ENCODE results near the gene ERBB4. TPM values are rescaled to one million over a fixed set of nuclear protein-coding genes. Genes with fewer than 3 reads are reported as not detected.

ERBB4 gene
- total RNA-seq, 1 experiment from 2014 or later = 40.6 TPM

GRCh38 chr2:212381428-212382102 lies 157.0 kb downstream of the ERBB4 start:
- Histone ChIP-seq H3K36me3 (ENCODE audit: insufficient read depth, low read length, poor library complexity, severe bottlenecking) (no peaks in the 10 kb centered on the region), H3K4me1 (ENCODE audit: insufficient read depth, low read length, poor library complexity, severe bottlenecking) (peaks cover 29% of the 10 kb centered on the region), H3K9me3 (ENCODE audit: low read depth, low read length, poor library complexity, severe bottlenecking) (no peaks in the 10 kb centered on the region), H3K4me3 (ENCODE audit: low read depth, low read length, poor library complexity, severe bottlenecking) (no peak overlapping the region), H3K27ac (ENCODE audit: low read depth, low read length, poor library complexity, severe bottlenecking) (no peak overlapping the region), H3K27me3 (replicated peaks; ENCODE audit: insufficient read depth, low read depth, low read length, poor library complexity) (no peaks in the 10 kb centered on the region)
- intact Hi-C loops (cut with micrococcal nuclease; ENCODE audit: unreplicated experiment) = no loop called here
- CTCF ChIA-PET = no interaction called here
- POLR2A ChIA-PET (ENCODE audit: low non-redundant PET) = no interaction called here
- no TSS peak for BruUV-seq (replicated peaks)
- DNase-seq (ENCODE audit: low spot score) = peak; percentile 60
- TF ChIP-seq CTCF (conservative IDR thresholded peaks at IDR 0.05; ENCODE audit: low read depth, low read length) (no peak), EZH2 (IDR thresholded peaks at IDR 0.05; ENCODE audit: borderline replicate concordance, low read depth, low read length, poor library complexity, severe bottlenecking) (no peak)

GRCh38 chr2:212379103-212379502 lies 159.5 kb downstream of the ERBB4 start:
- H3K27ac ChIP-seq (ENCODE audit: low read depth, low read length, poor library complexity, severe bottlenecking) = no peak overlapping the region

GRCh38 chr2:212367431-212367830 lies 171.2 kb downstream of the ERBB4 start:
- no TSS peak for BruUV-seq (replicated peaks)
- POLR2A ChIA-PET (ENCODE audit: low non-redundant PET) = no interaction called here
- intact Hi-C loops (cut with micrococcal nuclease; ENCODE audit: unreplicated experiment) = no loop called here

More at GRCh38 chr2:212379103-212379502, 159.5 kb downstream of the ERBB4 start:
- CTCF ChIA-PET = no interaction called here
- H3K27me3 ChIP-seq (replicated peaks; ENCODE audit: insufficient read depth, low read depth, low read length, poor library complexity) = no peaks in the 10 kb centered on the region
- no TSS peak for BruUV-seq (replicated peaks)
- no peak overlapping the region for H3K4me3 ChIP-seq (ENCODE audit: low read depth, low read length, poor library complexity, severe bottlenecking)
- no peaks in the 10 kb centered on the region for H3K36me3 ChIP-seq (ENCODE audit: insufficient read depth, low read length, poor library complexity, severe bottlenecking)
- H3K4me1 ChIP-seq (ENCODE audit: insufficient read depth, low read length, poor library complexity, severe bottlenecking) = peaks cover 32% of the 10 kb centered on the region
- POLR2A ChIA-PET (ENCODE audit: low non-redundant PET) = no interaction called here
- no peaks in the 10 kb centered on the region for H3K9me3 ChIP-seq (ENCODE audit: low read depth, low read length, poor library complexity, severe bottlenecking)
- DNase-seq (ENCODE audit: low spot score) = no peak
- intact Hi-C loops (cut with micrococcal nuclease; ENCODE audit: unreplicated experiment) = no loop called here
- TF ChIP-seq EZH2 (IDR thresholded peaks at IDR 0.05; ENCODE audit: borderline replicate concordance, low read depth, low read length, poor library complexity, severe bottlenecking) = no peak
- TF ChIP-seq CTCF (conservative IDR thresholded peaks at IDR 0.05; ENCODE audit: low read depth, low read length) = no peak

More at GRCh38 chr2:212367431-212367830, 171.2 kb downstream of the ERBB4 start:
- no peak for DNase-seq (ENCODE audit: low spot score)
- Histone ChIP-seq H3K27ac (ENCODE audit: low read depth, low read length, poor library complexity, severe bottlenecking) (no peak overlapping the region), H3K4me1 (ENCODE audit: insufficient read depth, low read length, poor library complexity, severe bottlenecking) (peaks cover 22% of the 10 kb centered on the region), H3K36me3 (ENCODE audit: insufficient read depth, low read length, poor library complexity, severe bottlenecking) (no peaks in the 10 kb centered on the region), H3K4me3 (ENCODE audit: low read depth, low read length, poor library complexity, severe bottlenecking) (no peak overlapping the region), H3K27me3 (replicated peaks; ENCODE audit: insufficient read depth, low read depth, low read length, poor library complexity) (no peaks in the 10 kb centered on the region), H3K9me3 (ENCODE audit: low read depth, low read length, poor library complexity, severe bottlenecking) (no peaks in the 10 kb centered on the region)
- no peak for TF ChIP-seq EZH2 (IDR thresholded peaks at IDR 0.05; ENCODE audit: borderline replicate concordance, low read depth, low read length, poor library complexity, severe bottlenecking)
- no peak for TF ChIP-seq CTCF (conservative IDR thresholded peaks at IDR 0.05; ENCODE audit: low read depth, low read length)
- CTCF ChIA-PET = no interaction called here
